LoVo (cell line): ENCODE measurements around the gene KRT74.
"Not testable (repeated sequence)": the region's sequence is repeated elsewhere in the genome, so short reads cannot be mapped to it uniquely, and the experiment has no call there.

ENCODE experiments used
- DNase-seq: peaks from one replicate; pipeline ENCODE4 v3.0.0-alpha.2; 2016; ENCODE audit warnings: low spot score

KRT74 gene

GRCh38 chr12:52602552-52602951, 28.9 kb upstream of the KRT74 start:
- DNase-seq = no peak

GRCh38 chr12:52601671-52602070, 28.0 kb upstream of the KRT74 start:
- DNase-seq = no peak

DNA sequence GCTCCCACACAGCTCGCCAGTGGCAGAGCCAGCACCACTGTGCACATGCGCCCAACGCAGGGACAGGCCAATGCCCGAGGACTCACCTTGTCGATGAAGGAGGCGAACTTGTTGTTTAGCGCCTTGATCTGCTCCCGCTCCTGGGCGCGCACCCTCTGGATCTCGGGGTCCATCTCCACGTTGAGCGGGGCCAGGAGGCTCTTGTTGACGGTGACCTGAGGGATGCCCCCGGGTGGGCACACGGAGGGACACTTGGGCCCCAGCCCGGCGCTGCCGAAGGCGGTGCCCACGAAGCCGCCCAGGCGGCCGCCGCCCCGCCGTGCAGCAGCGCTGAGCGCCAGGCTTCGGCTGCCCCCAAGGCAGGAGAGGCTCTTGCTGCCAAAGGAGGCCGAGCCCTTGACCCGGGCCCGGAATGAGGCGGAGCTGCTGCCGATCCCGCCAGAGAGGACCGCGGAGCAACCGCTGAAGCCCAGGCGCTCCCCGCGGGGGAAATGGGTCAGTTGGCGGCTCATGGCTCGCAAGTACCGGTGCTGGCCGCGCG, 27.4 kb upstream of the KRT74 start, which contains the start of gene KRT72:
Gene KRT72, minus strand, starts transcription at position 523 of the 541 bp plus-strand sequence. Its CDS starts 11 bp downstream, at position 512.
- no peak for DNase-seq

GRCh38 chr12:52600475-52600874, 26.8 kb upstream of the KRT74 start:
- DNase-seq = no peak

DNA sequence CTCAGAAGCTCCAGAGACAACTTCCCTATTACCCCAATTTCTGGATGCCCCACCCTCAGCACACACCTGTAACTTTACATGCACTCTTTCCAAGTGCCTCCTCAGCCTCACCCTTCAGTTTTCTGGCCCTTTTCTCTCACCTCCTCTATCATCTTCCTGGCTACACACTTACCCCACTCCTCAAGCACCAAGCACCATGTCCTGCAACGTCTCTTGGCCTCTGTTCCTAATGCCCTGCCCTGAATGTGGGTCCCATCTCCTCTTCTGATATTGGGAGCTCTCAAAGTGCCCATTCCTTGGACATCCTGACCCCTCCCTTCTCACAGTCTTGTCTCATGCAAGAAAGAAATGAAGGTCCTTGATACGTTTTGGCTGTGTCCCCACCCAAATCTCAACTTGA, 26.4 kb upstream of the KRT74 start:
- DNase-seq = no peak

- no peak for DNase-seq
These were observed 25.3 kb upstream of the KRT74 start for GRCh38 chr12:52598966-52599365.

DNA sequence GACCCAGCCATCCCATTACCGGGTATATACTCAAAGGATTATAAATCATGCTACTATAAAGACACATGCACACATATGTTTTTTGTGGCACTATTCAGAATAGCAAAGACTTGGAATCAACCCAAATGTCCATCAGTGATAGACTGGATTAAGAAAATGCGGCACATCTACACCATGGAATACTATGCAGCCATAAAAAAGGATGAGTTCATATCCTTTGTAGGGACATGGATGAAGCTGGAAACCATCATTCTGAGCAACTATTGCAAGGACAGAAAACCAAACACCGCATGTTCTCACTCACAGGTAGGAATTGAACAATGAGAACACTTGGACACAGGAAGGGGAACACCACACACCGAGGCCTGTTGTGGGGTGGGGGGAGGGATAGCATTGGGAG, 20.6 kb upstream of the KRT74 start:
- not testable (repeated sequence) for DNase-seq

DNA sequence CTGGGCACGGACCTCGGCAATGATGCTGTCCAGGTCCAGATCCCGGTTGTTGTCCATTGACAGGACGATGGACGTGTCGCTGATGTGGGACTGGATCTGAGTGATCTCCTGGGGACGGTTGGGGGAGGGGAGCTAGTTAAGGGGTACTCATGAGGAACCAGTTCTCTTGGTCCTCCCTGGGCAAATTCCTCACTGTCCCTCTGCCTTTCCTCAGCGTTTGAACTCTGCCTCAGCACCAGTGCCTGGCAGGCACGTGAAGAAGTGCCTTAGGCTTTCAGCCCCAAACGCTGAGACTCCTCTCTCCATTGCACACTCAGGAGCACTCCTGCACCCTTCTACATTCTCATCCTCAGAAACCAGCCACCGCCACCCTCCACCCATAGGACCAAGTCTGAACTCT, 17.9 kb upstream of the KRT74 start:
- no peak for DNase-seq

DNA sequence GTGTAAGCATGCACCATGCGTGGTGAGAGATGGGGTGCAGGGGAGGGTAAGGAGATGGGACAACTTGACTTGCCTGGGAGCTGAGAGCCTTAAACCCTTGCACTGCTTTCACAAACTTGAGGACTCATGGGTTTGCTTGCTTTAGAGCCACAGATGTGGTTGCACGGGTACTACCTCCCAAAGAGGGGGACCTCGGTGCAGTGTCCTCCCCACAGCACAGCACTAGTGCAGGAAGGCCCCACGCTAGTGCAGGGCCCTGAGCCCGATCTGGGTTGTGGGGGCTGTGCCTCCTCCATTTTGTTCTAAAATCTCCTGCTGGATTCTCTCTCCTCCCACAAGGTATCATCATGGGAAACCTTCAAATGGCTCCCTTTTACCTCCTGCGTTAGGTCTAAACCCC, 16.4 kb upstream of the KRT74 start:
- DNase-seq = no peak

GRCh38 chr12:52587563-52587962, 13.9 kb upstream of the KRT74 start:
- no peak for DNase-seq

- no peak for DNase-seq
These were observed 12.3 kb upstream of the KRT74 start for GRCh38 chr12:52585946-52586345.

DNA sequence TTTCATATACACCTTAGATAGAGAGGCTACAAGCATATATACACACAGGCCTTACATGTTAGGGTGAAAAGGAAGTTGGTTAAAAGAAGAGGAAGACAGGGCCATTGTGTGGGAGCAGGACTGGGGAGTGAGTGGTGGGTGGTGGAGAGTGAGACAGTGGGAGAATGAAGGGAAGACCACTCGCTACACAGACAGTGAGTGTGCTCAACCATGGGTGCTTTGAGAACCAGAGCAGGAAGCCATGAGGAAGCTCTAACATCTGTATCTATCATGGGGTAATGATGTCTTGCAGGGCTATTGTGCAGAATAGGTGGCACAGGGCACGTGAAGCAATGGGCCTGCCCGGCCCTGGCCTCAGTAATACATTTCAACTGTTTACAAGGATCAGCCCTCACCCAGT, 11.4 kb upstream of the KRT74 start:
- no peak for DNase-seq

DNA sequence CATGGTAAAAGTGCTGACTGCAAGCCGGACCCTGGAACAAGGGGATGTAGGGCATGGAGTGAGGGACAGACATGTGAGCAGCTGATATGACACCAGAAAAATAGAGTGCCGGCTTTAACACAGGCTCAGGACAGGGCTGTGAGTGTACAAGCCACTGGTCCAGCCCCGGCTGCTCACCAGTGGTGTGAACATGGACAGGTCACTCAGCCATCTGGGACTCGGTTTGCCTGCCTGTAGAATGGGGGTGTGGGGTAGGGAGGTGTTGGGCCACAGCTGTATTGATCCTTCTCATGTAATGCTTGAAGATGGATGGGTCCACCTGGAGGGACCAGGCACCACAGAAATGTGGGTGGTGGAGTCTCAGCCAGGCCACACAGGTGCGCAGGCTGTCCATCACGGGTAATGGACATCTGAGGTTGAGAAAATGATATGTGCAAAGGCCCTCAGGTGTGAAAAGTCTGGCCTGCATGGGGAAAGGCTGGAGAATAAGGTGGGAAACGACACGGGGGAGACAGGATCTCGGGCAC, 10.6 kb upstream of the KRT74 start:
- no peak for DNase-seq

GRCh38 chr12:52582971-52583456, 9.4 kb upstream of the KRT74 start:
- peak; percentile 82 for DNase-seq

DNA sequence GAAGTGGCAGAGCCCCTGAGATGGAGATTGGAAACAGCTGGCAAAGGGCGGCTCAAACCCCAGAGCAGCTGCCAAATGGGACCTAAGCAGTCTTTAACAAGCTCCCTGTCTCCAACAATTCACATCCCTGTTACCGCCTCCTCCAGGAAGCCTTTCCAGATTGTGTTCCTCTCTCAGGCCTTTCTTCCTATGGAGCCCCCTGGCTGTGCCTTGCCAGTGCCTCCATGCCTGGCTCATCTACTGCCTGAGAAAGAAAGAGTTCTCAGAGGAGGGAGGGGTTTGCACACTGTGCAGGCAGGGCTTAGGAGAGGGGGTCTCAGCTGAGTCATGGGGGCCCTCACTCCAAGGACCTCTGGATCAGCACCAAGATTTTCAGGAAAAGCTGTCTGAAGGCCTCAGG, 8.8 kb upstream of the KRT74 start:
- no peak for DNase-seq

GRCh38 chr12:52581481-52581880, 7.8 kb upstream of the KRT74 start:
- no peak for DNase-seq

DNA sequence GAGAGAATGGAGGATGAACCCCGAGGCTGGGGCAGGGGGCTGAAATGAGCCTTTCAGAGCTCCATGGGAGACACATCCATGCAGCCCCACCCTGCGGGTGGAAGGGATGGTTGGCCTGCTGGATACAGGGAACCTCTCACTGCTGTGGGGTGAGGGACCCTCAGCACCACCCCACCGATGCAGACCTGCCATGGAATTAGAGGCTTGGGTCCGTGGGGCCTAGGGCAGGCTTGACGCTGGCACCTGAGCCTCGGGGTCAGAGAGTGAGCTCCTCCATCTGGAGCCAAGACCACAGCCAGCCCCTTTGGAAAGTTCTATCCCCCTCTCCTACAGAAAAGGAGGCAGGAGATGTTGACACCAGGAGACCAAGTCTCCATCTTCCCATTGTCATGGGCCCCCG, 7.4 kb upstream of the KRT74 start:
- DNase-seq = no peak

- no peak for DNase-seq
These were observed 6.9 kb upstream of the KRT74 start for GRCh38 chr12:52580496-52580895.

DNA sequence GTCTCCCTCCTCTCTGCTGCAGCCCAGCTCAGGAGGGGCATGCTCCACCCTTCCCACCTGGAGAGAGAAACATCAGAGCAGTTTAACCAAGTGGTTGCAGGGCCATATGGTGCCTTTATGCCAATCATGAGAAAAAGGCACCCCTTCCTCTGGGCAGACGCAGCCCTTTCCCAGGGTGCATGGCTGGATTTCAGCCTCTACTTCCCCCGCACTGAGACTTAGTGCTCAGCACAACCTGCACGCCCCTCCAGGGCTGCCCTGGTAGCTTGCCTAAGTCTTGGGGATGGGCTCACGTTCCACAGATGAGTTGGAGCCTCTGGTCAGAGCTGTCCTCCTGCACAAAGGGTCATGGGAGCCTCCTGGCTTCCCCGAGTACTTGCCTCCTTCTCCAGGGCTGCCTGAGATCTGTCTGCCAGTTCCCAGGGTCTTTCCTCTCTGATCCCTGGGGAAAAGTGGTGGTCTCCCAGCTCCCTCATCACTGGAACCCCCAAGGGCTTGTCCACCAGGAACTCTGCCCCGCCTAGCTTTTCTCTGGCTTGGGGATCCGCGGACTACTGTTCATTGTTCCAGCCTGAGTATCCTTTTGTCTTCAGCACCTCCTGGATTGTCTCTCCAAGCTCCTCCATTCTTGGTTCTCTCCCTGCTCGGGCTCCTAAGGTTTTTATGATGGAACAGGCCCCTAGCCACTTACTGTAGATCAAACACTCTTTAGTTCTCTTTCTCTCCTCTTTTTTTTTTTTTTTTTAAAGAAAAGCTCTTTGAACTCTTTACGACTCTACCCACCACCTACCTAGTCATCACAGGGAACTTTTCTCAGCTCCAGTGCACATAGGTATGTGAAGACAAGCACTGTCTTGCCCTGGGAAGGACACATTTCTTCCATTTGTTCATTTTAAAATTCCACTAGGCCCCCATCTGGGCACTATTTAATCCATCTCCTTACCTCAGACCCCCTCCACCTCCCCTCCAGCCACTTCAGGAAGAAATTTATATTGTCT, 6.1 kb upstream of the KRT74 start:
- no peak for DNase-seq

GRCh38 chr12:52578469-52578868, 4.8 kb upstream of the KRT74 start:
- DNase-seq = no peak

DNA sequence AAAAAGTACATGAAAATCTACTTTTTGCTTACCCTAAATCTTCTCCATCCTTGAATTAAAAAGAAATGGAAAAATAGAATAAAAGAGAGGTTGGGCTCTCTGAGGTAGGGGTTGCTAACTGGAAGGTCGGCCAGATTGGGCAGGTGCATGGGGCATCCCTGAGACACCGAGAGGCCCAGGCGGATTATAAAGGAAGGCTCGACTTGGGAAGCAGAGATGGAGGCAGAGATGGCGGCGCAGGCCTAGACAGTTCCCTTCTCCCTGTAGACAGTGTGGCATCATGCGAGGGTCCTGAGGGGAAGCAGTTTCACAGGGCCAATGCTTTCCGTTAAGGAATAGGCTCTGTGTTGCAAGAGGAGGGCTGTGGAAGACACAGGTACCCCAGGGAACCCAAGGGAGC, 3.7 kb upstream of the KRT74 start:
- DNase-seq = no peak

DNA sequence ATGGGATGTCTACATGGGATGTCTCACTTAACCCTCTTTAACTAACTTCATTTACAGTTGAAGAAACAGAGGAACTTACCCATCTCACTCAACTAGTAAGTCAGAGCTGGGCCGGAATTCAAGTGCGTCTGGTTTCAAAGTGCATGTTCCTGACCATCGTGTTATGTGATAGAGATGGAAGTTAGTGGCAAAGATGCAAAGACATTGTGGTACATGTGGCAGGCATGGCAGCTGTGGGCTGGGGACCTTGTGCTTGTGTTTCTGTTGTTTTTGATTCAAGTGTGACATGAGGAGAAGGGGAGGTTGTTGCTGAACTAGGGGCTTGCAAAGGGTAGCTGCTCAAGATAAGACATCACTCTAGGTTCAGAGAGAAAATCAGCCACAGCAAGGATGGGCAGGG, 2.3 kb upstream of the KRT74 start:
- no peak for DNase-seq

- no peak for DNase-seq
These were observed 1.6 kb upstream of the KRT74 start for GRCh38 chr12:52575256-52575655.
